NCI-H460 (cell line): ENCODE data around the gene TFAP2A. TPM values are rescaled to one million over a fixed set of nuclear protein-coding genes. Genes with fewer than 3 reads are reported as not detected.

Experiments
- DNase-seq: peaks from one replicate; pipeline ENCODE4 v3.0.0-alpha.2; 2016; ENCODE audit warnings: low read depth; ENCODE audit errors: extremely low read depth
- total RNA-seq: library from RNA; depleted of rRNA; stranded (reverse); fragments of >200 nt; shearing (Covaris generic); gene quantifications from 2 replicates; pipeline ENCODE4 v1.2.3, GENCODE V29; 2014

TFAP2A gene
- total RNA-seq, 1 experiment from 2014 or later: 14.2 TPM

DNA sequence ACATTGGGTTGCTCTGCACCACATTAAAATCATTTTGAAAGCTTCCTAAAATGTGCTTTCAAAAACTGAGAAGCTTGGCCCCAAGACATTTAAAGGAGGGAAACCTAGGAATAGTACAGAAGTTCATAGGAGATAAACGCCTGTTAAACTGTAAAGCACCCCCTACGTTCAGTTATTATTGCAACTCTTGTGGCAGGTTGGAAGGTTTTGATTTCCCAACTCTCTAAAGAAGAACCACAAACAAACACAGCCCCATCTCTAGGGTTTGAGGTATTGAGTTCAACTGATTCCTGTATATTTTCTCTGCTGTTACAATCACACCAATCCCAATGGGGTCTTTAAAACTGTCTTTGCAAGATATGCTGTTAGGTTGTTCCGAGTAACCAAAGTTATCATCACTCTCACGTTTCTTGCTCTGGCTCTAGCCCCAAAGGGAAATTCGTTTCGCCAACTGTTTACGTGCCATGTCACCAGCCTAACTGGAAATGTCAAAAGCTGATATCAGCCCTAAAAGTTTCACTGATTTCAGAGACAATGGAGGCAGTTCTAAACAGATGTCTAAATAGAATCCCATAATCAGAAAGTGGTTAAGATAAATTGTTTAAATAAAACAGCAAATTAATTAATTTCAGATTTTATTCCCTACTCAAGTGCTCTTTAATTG lies 12.1 kb downstream of the TFAP2A start:
- DNase-seq: no peak

GRCh38 chr6:10401632-10402223 lies 13.1 kb downstream of the TFAP2A start:
- no peak for DNase-seq

DNA sequence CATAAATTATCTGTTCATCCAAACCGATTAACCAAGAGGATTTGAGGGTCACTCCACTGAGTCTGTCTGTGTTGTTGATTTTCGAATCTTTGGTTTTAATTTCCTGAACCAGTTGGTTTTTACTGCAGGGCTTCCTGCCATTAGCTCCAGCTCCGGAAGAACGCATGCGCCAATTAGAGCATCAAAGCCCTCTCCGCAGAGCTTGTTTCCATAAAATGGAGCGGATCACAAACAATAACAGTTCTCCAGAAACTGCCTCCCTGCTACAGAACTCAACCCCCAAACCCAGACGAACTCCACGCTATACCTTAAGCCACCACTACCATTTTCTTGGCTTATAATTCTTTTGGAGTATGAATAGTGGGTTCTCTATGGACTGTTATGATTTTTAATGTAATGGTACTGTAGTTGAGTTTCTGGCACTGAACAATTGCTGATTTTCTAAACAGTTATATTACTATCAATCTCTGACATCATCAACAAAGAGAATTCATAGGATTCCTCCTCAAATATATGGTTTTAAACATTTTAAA lies 13.8 kb downstream of the TFAP2A start:
- DNase-seq: no peak

- DNase-seq: no peak
Observed at GRCh38 chr6:10400330-10400729, 14.5 kb downstream of the TFAP2A start.

DNA sequence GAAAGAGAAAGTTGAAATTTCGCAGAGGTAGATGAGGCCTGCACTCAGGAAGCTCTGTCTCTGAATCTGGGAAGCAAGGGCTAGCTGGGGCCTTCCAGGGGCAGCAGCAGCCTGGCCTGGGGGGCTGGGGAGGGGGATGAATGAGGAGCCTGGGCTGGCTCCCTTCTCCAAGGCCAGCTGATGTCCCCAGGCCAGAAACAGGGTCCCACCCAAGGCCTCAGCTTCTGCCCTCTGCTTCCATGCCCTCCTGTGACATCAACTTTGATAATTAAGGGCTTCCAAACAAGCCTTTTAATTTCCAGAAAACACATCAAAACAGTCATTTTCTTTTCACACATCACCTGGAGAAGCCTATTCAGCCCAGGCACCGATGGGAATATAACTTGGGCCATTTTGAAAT lies 15.4 kb downstream of the TFAP2A start:
- no peak for DNase-seq

DNA sequence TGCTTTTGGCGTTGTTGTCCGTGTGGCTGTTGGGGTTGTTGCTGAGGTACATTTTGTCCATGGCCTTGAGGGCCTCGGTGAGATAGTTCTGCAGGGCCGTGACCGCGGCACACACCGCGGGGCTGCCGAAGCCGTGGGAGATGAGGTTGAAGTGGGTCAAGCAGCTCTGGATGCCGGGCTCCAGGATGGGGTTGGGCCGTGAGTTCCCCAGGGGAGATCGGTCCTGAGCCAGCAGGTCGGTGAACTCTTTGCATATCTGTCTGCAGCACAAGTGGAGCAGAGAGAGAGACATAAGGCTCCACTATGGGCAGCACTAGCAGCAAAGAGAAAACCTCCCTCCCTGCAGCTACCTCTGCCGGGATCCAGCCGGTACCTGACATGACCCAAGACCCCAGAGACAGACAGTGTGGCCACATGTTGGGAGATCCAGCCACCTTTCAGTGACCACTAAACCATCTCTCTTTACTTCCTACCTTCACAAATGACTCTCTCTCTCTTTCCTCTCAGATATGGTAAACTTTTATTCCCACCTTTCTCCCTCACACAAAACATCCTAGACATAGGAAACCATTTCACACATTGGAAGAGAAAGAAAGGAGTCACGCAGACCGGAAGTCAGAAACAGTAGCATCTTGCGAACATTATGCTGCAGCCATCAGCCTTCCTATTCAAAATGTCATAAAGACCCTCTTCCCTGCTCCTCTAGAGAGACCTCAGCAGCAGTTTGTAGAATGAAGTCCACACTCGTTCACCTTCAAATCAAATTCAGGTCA lies 16.2 kb downstream of the TFAP2A start:
- no peak for DNase-seq

DNA sequence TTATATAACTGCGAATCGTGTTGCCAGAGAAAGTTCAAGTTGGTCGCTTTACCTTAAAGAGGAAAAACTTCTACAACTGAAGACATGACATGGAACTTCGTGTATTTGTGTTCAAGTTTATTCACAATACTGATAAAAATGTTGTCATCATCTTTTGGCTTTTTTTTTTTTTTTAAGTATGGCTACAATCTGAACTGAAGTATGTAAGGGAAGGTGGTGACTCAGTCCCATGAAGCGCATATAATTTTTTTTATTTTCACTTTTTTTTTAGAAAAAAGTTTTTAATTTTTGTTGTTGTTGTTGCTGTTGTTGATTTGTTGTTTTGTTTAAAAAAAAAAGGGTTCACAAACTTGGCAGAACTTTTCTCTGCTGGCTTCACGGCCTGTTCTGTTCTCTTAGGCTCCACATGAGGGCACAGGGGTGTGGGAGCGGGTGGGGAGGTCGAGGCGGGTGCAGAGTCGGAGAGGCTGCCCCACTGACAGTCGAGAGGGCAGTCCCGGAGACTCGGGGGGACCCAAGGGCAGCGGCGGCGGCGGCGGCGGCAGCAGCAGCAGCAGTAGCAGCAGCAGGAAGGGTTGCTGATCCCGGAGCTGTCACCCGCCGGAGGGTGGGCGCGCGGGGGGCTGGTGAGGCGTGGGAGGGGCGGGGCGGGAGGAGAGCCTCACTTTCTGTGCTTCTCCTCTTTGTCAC lies 17.0 kb downstream of the TFAP2A start:
- no peak for DNase-seq

- DNase-seq: no peak
Observed at GRCh38 chr6:10396785-10397184, 18.1 kb downstream of the TFAP2A start.

GRCh38 chr6:10395704-10396546 lies 18.9 kb downstream of the TFAP2A start:
- no peak for DNase-seq

DNA sequence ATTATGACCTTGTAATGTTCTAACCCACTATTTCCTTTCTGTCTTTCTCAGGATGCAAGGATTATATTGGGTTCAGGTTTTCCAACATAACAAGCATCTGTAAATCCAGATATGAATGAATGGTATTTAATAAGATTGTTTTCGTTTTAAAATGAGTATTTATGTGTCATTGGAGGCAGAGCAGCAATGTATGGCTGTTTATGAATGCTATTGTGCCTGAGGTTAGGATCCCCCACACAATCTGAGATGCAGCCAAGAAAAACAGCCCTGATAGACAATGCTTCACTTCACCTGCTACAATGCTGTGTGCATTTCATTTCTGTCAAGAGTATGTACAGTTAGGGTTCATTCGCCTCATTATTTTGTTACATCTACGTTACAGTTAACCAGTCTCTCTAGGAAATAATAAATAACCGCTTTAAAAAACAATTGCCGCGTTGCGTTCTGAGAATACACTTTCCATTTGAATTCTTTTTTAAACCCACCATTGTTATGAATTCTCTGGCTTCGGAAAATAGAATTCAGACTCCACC lies 19.6 kb downstream of the TFAP2A start:
- DNase-seq: no peak

- DNase-seq: no peak
Observed at GRCh38 chr6:10393544-10394225, 21.2 kb downstream of the TFAP2A start.

DNA sequence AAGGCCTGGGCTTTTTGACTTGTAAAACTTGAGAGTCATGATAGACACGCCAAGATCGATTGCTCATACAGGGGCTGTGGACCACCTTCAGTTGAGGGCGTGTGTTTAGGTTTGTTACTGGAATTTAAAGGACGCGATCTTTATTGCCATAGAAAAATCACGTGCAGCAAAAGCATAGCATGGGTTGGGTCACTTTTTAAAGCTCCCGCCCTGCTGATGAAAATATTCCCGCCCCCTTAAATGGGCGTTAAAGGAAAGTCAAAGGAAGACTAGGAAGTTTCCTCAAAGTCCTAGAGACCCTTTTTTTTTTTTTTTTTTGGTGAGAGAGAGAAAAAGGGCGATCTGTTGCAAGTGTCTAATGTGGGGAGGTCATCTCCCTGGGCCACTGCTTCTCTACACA lies 23.1 kb downstream of the TFAP2A start:
- no peak for DNase-seq

GRCh38 chr6:10391299-10391630 lies 23.6 kb downstream of the TFAP2A start:
- DNase-seq: no peak

DNA sequence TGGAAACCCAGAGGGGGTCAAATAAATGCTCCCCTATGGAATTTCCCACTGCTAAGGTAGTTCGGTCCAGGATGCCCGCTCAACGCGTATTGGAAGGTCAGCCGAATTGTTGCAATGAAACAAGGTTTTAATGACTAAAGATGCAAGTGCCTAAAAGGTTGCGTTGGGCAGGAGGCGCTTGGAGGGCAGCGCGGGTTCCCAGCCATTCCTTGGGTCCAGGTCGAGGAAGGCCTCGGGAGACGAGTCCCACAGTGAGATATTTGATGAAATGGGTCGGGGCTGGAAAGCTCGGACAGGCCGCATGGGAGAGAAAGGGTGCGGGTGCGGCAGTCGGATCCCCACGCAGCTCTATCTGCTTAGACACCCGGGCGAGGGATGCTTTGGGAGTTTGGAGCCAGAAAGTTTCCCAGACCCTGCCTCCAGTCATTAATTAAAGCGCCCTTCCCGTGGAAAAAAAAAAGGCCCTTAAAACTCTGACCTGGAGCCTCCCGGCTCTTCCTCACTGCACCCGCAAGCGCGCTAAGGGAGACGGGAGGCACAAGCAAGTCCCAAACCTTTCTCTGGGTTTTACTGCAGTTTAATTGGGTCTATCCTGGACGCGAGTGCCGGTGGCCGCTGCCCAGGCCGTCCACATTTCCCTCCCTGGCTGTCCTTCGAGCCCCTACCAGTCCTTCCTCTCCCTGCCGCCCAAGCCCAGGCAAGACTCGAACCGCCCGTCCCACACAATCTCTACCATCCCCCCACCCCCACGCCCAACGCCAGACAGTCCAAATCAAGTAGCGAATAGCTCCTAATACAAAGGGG lies 24.2 kb downstream of the TFAP2A start:
- no peak for DNase-seq

DNA sequence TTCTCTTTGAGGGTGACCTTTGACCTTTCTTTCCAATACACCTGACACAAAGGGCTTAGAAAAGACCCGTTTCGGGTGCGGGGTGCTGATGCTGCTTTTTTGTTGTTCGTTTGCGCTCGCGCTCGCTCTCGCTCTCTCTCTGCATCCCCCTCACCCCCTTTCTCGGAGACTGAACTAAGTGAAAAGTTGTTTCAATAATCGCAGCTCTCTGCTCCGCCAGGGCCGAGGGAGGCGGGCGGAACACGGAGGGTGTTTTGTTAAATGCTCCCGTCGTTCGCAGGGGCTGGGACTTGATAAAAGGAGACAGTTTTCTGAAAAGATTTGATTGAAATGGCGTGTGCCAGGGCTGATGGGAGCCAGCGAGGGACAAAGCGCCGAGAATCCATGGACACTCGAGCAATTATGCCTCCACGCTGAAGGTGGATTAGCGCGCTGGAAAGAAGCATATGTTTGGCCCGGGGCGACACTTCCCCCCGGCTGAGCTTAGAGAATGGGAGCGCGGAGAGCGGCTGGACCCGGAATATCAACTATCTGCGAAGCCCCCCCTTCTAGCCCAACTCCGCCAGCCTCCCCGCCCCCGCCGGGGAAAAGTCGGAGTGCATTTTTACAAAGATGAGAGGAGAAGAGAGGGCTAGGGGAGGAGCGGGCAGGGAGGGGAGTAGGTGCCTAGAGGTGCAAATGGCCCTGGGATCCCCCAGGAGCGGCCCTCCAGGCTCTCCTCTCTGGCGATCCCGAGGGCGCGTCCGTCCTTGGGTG lies 25.0 kb downstream of the TFAP2A start:
- DNase-seq: no peak

DNA sequence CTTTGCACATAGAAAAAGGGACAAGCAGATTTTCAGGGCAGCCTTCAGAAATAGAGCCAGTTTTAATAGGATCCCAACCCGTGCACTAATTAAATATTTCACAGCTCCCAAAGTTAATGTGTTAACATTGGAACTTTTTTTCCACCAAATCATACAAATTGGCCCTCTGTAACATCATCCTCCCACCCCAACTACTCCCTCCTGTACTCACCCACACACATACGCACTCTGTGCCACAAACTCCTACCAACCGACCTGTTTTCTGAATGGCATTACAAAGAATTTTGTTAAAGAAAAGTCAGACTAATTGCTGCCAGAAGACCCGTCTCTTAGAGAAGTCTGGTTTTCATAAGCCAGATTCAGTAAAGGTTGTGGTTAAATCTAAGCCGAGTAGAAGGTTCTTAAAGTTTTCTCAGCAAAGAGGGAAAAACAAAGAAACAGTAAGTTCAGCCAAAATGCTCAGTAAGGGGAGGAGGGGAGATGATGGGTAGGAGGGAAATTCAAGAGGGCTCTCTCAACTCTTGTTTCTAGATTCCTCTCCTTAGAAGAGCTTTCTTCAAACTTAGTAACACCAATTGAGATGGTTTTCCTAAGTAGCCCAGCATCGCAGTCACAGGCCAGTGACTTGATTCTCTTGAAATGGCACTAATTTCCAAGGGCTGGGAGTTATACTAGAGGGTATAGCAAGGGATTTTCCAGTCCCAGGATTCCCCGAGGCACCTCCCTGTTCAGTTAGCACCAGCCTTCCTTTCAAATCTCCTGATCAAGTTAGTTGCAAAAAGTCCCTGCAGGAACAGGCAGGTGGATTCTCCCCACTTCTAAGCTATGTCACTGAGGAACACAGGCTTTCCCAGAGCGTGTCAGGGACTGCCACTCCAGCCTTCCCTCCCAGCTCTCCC lies 27.9 kb downstream of the TFAP2A start:
- no peak for DNase-seq

DNA sequence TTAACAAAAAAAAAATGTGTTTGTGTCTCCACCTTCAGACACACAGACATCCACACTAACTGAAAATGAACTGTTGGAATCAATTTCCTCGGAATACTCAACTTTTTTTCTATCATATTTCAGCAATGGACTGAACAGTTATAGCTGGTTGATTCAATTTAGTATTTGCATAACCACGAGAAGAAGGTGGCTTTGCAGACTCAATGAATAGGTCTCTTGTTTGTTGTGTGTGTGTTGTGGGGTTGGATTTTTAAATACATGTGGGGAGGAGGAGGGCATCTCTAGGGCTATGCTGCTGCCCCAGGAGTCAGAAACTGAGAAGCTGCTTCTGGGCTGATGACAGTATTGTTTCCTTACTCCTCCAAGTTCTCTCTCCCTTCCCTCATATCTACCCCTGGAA lies 28.7 kb downstream of the TFAP2A start:
- no peak for DNase-seq
